ENCODE data around the gene ADGRG7.

Gene ADGRG7

GRCh38 chr3:100631236-100631635 is 21.8 kb downstream of the ADGRG7 start:
- no peak overlapping the region for H3K9ac ChIP-seq (ENCODE audit: low read depth, low read length)
- no peaks in the 10 kb centered on the region for H3K27me3 ChIP-seq (ENCODE audit: control insufficient read depth, insufficient read depth, low read length)
- no peak overlapping the region for H3K4me3 ChIP-seq (ENCODE audit: low read depth, low read length)
- no peaks in the 10 kb centered on the region for H3K9me3 ChIP-seq (ENCODE audit: control insufficient read depth, insufficient read depth, low read length)
- H3K4me1 ChIP-seq (ENCODE audit: control insufficient read depth, insufficient read depth, low read length): peaks cover 4% of the 10 kb centered on the region
- no peaks in the 10 kb centered on the region for H3K36me3 ChIP-seq (ENCODE audit: control insufficient read depth, insufficient read depth, low read length)

- Histone ChIP-seq H3K4me1 (ENCODE audit: control insufficient read depth, insufficient read depth, low read length) (peaks cover 4% of the 10 kb centered on the region), H3K9ac (ENCODE audit: low read depth, low read length) (no peak overlapping the region), H3K4me3 (ENCODE audit: low read depth, low read length) (no peak overlapping the region), H3K9me3 (ENCODE audit: control insufficient read depth, insufficient read depth, low read length) (no peaks in the 10 kb centered on the region), H3K36me3 (ENCODE audit: control insufficient read depth, insufficient read depth, low read length) (no peaks in the 10 kb centered on the region), H3K27me3 (ENCODE audit: control insufficient read depth, insufficient read depth, low read length) (no peaks in the 10 kb centered on the region)
Measured at GRCh38 chr3:100634493-100635272, 25.3 kb downstream of the ADGRG7 start.

GRCh38 chr3:100635273-100635701 is 25.9 kb downstream of the ADGRG7 start:
- peaks cover 4% of the 10 kb centered on the region for H3K4me1 ChIP-seq (ENCODE audit: control insufficient read depth, insufficient read depth, low read length)
- no peaks in the 10 kb centered on the region for H3K36me3 ChIP-seq (ENCODE audit: control insufficient read depth, insufficient read depth, low read length)
- no peaks in the 10 kb centered on the region for H3K27me3 ChIP-seq (ENCODE audit: control insufficient read depth, insufficient read depth, low read length)
- no peak overlapping the region for H3K9ac ChIP-seq (ENCODE audit: low read depth, low read length)
- no peaks in the 10 kb centered on the region for H3K9me3 ChIP-seq (ENCODE audit: control insufficient read depth, insufficient read depth, low read length)
- no peak overlapping the region for H3K4me3 ChIP-seq (ENCODE audit: low read depth, low read length)

- no peaks in the 10 kb centered on the region for H3K36me3 ChIP-seq (ENCODE audit: control insufficient read depth, insufficient read depth, low read length)
- no peak overlapping the region for H3K9ac ChIP-seq (ENCODE audit: low read depth, low read length)
- H3K9me3 ChIP-seq (ENCODE audit: control insufficient read depth, insufficient read depth, low read length): no peaks in the 10 kb centered on the region
- H3K4me3 ChIP-seq (ENCODE audit: low read depth, low read length): no peak overlapping the region
- no peaks in the 10 kb centered on the region for H3K4me1 ChIP-seq (ENCODE audit: control insufficient read depth, insufficient read depth, low read length)
- H3K27me3 ChIP-seq (ENCODE audit: control insufficient read depth, insufficient read depth, low read length): no peaks in the 10 kb centered on the region
Measured at GRCh38 chr3:100637197-100637631, 27.8 kb downstream of the ADGRG7 start.

GRCh38 chr3:100640633-100641032 is 31.2 kb downstream of the ADGRG7 start:
- Histone ChIP-seq H3K4me1 (ENCODE audit: control insufficient read depth, insufficient read depth, low read length) (no peaks in the 10 kb centered on the region), H3K9me3 (ENCODE audit: control insufficient read depth, insufficient read depth, low read length) (no peaks in the 10 kb centered on the region), H3K27me3 (ENCODE audit: control insufficient read depth, insufficient read depth, low read length) (no peaks in the 10 kb centered on the region), H3K9ac (ENCODE audit: low read depth, low read length) (no peak overlapping the region), H3K4me3 (ENCODE audit: low read depth, low read length) (no peak overlapping the region), H3K36me3 (ENCODE audit: control insufficient read depth, insufficient read depth, low read length) (no peaks in the 10 kb centered on the region)

GRCh38 chr3:100641471-100642032 is 32.2 kb downstream of the ADGRG7 start:
- Histone ChIP-seq H3K9me3 (ENCODE audit: control insufficient read depth, insufficient read depth, low read length) (no peaks in the 10 kb centered on the region), H3K27me3 (ENCODE audit: control insufficient read depth, insufficient read depth, low read length) (no peaks in the 10 kb centered on the region), H3K4me1 (ENCODE audit: control insufficient read depth, insufficient read depth, low read length) (no peaks in the 10 kb centered on the region), H3K4me3 (ENCODE audit: low read depth, low read length) (no peak overlapping the region), H3K36me3 (ENCODE audit: control insufficient read depth, insufficient read depth, low read length) (no peaks in the 10 kb centered on the region), H3K9ac (ENCODE audit: low read depth, low read length) (no peak overlapping the region)

- Histone ChIP-seq H3K4me1 (ENCODE audit: control insufficient read depth, insufficient read depth, low read length) (no peaks in the 10 kb centered on the region), H3K9ac (ENCODE audit: low read depth, low read length) (no peak overlapping the region), H3K4me3 (ENCODE audit: low read depth, low read length) (no peak overlapping the region), H3K36me3 (ENCODE audit: control insufficient read depth, insufficient read depth, low read length) (no peaks in the 10 kb centered on the region), H3K27me3 (ENCODE audit: control insufficient read depth, insufficient read depth, low read length) (no peaks in the 10 kb centered on the region), H3K9me3 (ENCODE audit: control insufficient read depth, insufficient read depth, low read length) (no peaks in the 10 kb centered on the region)
Measured at GRCh38 chr3:100645913-100646312, 36.5 kb downstream of the ADGRG7 start.

GRCh38 chr3:100647171-100647570 is 37.8 kb downstream of the ADGRG7 start:
- no peaks in the 10 kb centered on the region for H3K9me3 ChIP-seq (ENCODE audit: control insufficient read depth, insufficient read depth, low read length)
- no peaks in the 10 kb centered on the region for H3K27me3 ChIP-seq (ENCODE audit: control insufficient read depth, insufficient read depth, low read length)
- H3K9ac ChIP-seq (ENCODE audit: low read depth, low read length): no peak overlapping the region
- no peaks in the 10 kb centered on the region for H3K4me1 ChIP-seq (ENCODE audit: control insufficient read depth, insufficient read depth, low read length)
- no peaks in the 10 kb centered on the region for H3K36me3 ChIP-seq (ENCODE audit: control insufficient read depth, insufficient read depth, low read length)
- H3K4me3 ChIP-seq (ENCODE audit: low read depth, low read length): no peak overlapping the region

- H3K27me3 ChIP-seq (ENCODE audit: control insufficient read depth, insufficient read depth, low read length): no peaks in the 10 kb centered on the region
- no peak overlapping the region for H3K4me3 ChIP-seq (ENCODE audit: low read depth, low read length)
- H3K36me3 ChIP-seq (ENCODE audit: control insufficient read depth, insufficient read depth, low read length): no peaks in the 10 kb centered on the region
- H3K9ac ChIP-seq (ENCODE audit: low read depth, low read length): no peak overlapping the region
- H3K4me1 ChIP-seq (ENCODE audit: control insufficient read depth, insufficient read depth, low read length): no peaks in the 10 kb centered on the region
- H3K9me3 ChIP-seq (ENCODE audit: control insufficient read depth, insufficient read depth, low read length): no peaks in the 10 kb centered on the region
Measured at GRCh38 chr3:100647657-100648056, 38.3 kb downstream of the ADGRG7 start.

- no peaks in the 10 kb centered on the region for H3K27me3 ChIP-seq (ENCODE audit: control insufficient read depth, insufficient read depth, low read length)
- H3K9ac ChIP-seq (ENCODE audit: low read depth, low read length): no peak overlapping the region
- H3K36me3 ChIP-seq (ENCODE audit: control insufficient read depth, insufficient read depth, low read length): no peaks in the 10 kb centered on the region
- no peak overlapping the region for H3K4me3 ChIP-seq (ENCODE audit: low read depth, low read length)
- no peaks in the 10 kb centered on the region for H3K4me1 ChIP-seq (ENCODE audit: control insufficient read depth, insufficient read depth, low read length)
- no peaks in the 10 kb centered on the region for H3K9me3 ChIP-seq (ENCODE audit: control insufficient read depth, insufficient read depth, low read length)
Measured at GRCh38 chr3:100650651-100651619, 41.5 kb downstream of the ADGRG7 start.

GRCh38 chr3:100653604-100654294 is 44.3 kb downstream of the ADGRG7 start:
- Histone ChIP-seq H3K4me1 (ENCODE audit: control insufficient read depth, insufficient read depth, low read length) (no peaks in the 10 kb centered on the region), H3K27me3 (ENCODE audit: control insufficient read depth, insufficient read depth, low read length) (no peaks in the 10 kb centered on the region), H3K9me3 (ENCODE audit: control insufficient read depth, insufficient read depth, low read length) (no peaks in the 10 kb centered on the region), H3K36me3 (ENCODE audit: control insufficient read depth, insufficient read depth, low read length) (no peaks in the 10 kb centered on the region), H3K4me3 (ENCODE audit: low read depth, low read length) (no peak overlapping the region), H3K9ac (ENCODE audit: low read depth, low read length) (no peak overlapping the region)
